A673 (cell line): ENCODE measurements around the gene CKM. TPM values are rescaled to one million over a fixed set of nuclear protein-coding genes. Genes with fewer than 3 reads are reported as not detected.

ENCODE experiments used
- BruUV-seq: library from RNA; stranded (reverse); fragments of 400-500 nt; replicated peaks from 2 replicates; lab custom pipeline; 2021; lab: Mats Ljungman, UMichigan
- CTCF ChIA-PET: fragments of 300-600 bp; sonication (Branson Sonifier 250); formaldehyde crosslinking; loops from one replicate; lab custom pipeline; 2022; ENCODE audit warnings: antibody characterized with exemption; lab: Charles Lee
- POLR2A ChIA-PET: fragments of 300-600 bp; sonication (Branson Sonifier 250); formaldehyde crosslinking; loops from one replicate; lab custom pipeline; 2022; ENCODE audit warnings: antibody characterized with exemption; ENCODE audit not compliant: low non-redundant PET; lab: Charles Lee
- DNase-seq: peaks from one replicate; pipeline ENCODE4 v3.0.0-alpha.2; 2015; ENCODE audit warnings: low spot score
- H3K27ac ChIP-seq: fragments of 200-600 bp; sonication (generic); 2 replicates; pipeline ENCODE4 v1.5.1; 2016; ENCODE audit warnings: mixed run types, low read depth, mild to moderate bottlenecking, mixed read lengths, antibody characterized with exemption, low read length; ENCODE audit not compliant: poor library complexity, severe bottlenecking
- H3K27me3 ChIP-seq: fragments of 200-600 bp; sonication (generic); replicated peaks from 2 replicates; pipeline ENCODE4 v1.6.1; 2017; ENCODE audit warnings: mixed run types, low read depth, mild to moderate bottlenecking, mixed read lengths, antibody characterized with exemption, low read length; ENCODE audit not compliant: insufficient read depth, poor library complexity
- H3K36me3 ChIP-seq: fragments of 200-600 bp; sonication (generic); 2 replicates; pipeline ENCODE4 v1.6.1; 2016; ENCODE audit warnings: mixed run types, mild to moderate bottlenecking, mixed read lengths, antibody characterized with exemption, low read length; ENCODE audit not compliant: insufficient read depth, poor library complexity, severe bottlenecking
- H3K4me1 ChIP-seq: fragments of 200-600 bp; sonication (generic); 2 replicates; pipeline ENCODE4 v1.6.1; 2017; ENCODE audit warnings: mixed run types, mild to moderate bottlenecking, mixed read lengths, antibody characterized with exemption, low read length; ENCODE audit not compliant: insufficient read depth, poor library complexity, severe bottlenecking
- H3K4me3 ChIP-seq: fragments of 200-600 bp; sonication (generic); 2 replicates; pipeline ENCODE4 v1.5.1; 2016; ENCODE audit warnings: low read depth, mixed run types, mild to moderate bottlenecking, mixed read lengths, low read length; ENCODE audit not compliant: poor library complexity, severe bottlenecking
- H3K9me3 ChIP-seq: fragments of 200-600 bp; sonication (generic); 2 replicates; pipeline ENCODE4 v1.6.1; 2016; ENCODE audit warnings: mixed run types, low read depth, mild to moderate bottlenecking, mixed read lengths, antibody characterized with exemption, low read length; ENCODE audit not compliant: poor library complexity, severe bottlenecking
- EZH2 ChIP-seq: fragments of 200-600 bp; sonication (generic); IDR thresholded peaks from 2 replicates; pipeline ENCODE4 v1.6.1; 2017; ENCODE audit warnings: borderline replicate concordance, low read depth, mild to moderate bottlenecking, mixed read lengths, antibody characterized with exemption, low read length; ENCODE audit not compliant: poor library complexity, severe bottlenecking
- intact Hi-C: fragments of 100-400 bp; cut with micrococcal nuclease; formaldehyde crosslinking; loops from one replicate; pipeline ENCODE4 v1.10.0; 2022; ENCODE audit not compliant: unreplicated experiment
- total RNA-seq: library from RNA; stranded (reverse); gene quantifications from 2 replicates; pipeline ENCODE4 v1.2.3, GENCODE V29; 2021
- TF ChIP-seq, protein P1 (sequence below): fragments of 300-800, 200-600 bp; sonication (generic); conservative IDR thresholded peaks from 2 replicates; pipeline ENCODE4 v1.5.1; 2017; ENCODE audit warnings: low read depth, mild to moderate bottlenecking, antibody characterized with exemption, low read length, moderate library complexity, mixed read lengths

CKM gene
- total RNA-seq, 1 experiment from 2014 or later = not detected

DNA sequence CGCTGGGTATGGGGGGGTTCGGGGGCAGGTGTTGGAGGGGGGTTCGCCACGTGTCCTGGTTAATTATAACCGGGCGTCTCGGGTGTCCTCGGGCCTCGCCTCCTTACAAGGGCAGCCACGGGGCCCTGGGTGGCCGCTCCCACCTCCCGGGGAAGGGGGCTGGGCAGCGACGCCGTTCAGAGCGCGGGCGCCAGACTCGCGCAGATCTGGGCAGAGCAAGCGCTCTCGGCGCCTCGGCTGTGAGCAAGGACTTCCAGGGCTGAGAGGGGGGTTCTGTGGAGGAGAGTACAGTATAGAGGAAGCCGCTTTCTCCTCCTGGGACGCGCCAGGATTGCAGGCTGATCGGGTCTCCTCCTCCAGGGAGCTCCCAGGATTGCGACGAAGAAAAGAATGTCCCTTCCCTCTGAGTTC is 1.0 kb upstream of the CKM start:
- intact Hi-C loops = no loop called here
- Histone ChIP-seq H3K4me1 (no peaks in the 10 kb centered on the region), H3K9me3 (no peaks in the 10 kb centered on the region), H3K27me3 (no peaks in the 10 kb centered on the region), H3K4me3 (no peak overlapping the region), H3K27ac (no peak overlapping the region), H3K36me3 (no peaks in the 10 kb centered on the region)
- no peak for TF ChIP-seq EZH2
- TF ChIP-seq, protein P1, sequence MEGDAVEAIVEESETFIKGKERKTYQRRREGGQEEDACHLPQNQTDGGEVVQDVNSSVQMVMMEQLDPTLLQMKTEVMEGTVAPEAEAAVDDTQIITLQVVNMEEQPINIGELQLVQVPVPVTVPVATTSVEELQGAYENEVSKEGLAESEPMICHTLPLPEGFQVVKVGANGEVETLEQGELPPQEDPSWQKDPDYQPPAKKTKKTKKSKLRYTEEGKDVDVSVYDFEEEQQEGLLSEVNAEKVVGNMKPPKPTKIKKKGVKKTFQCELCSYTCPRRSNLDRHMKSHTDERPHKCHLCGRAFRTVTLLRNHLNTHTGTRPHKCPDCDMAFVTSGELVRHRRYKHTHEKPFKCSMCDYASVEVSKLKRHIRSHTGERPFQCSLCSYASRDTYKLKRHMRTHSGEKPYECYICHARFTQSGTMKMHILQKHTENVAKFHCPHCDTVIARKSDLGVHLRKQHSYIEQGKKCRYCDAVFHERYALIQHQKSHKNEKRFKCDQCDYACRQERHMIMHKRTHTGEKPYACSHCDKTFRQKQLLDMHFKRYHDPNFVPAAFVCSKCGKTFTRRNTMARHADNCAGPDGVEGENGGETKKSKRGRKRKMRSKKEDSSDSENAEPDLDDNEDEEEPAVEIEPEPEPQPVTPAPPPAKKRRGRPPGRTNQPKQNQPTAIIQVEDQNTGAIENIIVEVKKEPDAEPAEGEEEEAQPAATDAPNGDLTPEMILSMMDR = no peak
- CTCF ChIA-PET = no interaction called here
- no peak for DNase-seq
- POLR2A ChIA-PET = no interaction called here
- BruUV-seq = no TSS peak

DNA sequence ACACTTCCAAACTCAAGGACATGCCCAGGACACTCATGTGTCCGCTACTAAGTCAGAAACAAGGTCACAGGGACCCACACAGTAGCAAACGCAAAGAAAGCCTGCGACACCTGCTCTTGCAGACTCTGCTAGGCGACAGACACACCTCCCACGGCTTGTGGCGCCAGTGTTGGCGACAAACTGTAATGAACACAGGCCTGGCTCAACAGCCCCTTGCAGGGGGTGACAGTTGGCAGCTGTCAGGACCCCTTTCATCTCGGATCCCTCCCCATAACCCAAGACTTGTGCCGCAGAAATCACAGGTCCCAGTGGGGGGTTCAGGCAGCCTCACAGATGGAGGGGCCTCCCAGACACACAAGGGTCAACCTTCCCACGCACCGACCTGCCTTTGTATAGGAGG is 364 bp downstream of the CKM start:
- intact Hi-C loops = no loop called here
- Histone ChIP-seq H3K9me3 (no peaks in the 10 kb centered on the region), H3K27ac (no peak overlapping the region), H3K4me1 (no peaks in the 10 kb centered on the region), H3K4me3 (no peak overlapping the region), H3K36me3 (no peaks in the 10 kb centered on the region), H3K27me3 (no peaks in the 10 kb centered on the region)
- BruUV-seq = no TSS peak
- no peak for DNase-seq
- CTCF ChIA-PET = no interaction called here
- TF ChIP-seq, protein P1 = no peak
- no peak for TF ChIP-seq EZH2
- POLR2A ChIA-PET = no interaction called here

DNA sequence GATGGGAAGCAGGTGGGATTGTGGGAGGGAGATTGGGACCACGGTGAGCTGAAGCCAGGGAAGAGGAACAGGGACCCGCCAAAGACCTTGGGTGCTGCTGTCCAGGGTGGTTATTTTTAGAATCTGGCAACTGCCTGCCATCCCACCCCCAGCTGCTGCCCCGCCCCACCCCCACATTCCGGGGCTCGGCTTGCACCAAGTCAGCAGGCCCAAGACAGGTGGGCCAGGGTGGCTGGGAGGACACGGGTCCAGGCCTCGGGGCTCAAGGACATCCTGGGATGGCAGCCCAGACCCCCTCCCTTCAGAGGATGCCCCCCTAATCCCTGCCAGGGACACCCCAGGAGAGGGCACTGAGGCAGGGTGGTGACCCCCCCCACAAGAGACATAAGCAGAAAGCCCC is 827 bp downstream of the CKM start:
- CTCF ChIA-PET = no interaction called here

More for the DNA sequence above, 827 bp downstream of the CKM start:
- no peaks in the 10 kb centered on the region for H3K4me1 ChIP-seq
- DNase-seq = no peak
- H3K27ac ChIP-seq = no peak overlapping the region
- H3K9me3 ChIP-seq = no peaks in the 10 kb centered on the region
- no peaks in the 10 kb centered on the region for H3K27me3 ChIP-seq
- TF ChIP-seq EZH2 = no peak
- TF ChIP-seq, protein P1 = no peak
- no peak overlapping the region for H3K4me3 ChIP-seq
- POLR2A ChIA-PET = no interaction called here
- no TSS peak for BruUV-seq
- intact Hi-C loops = no loop called here
- H3K36me3 ChIP-seq = no peaks in the 10 kb centered on the region
